ENCODE data around the gene HNRNPU. TPM values are rescaled to one million over a fixed set of nuclear protein-coding genes. Genes with fewer than 3 reads are reported as not detected.

HNRNPU gene
- total and polyA plus RNA-seq, 4 donors: 45.3 to 233 (median 136) TPM

DNA sequence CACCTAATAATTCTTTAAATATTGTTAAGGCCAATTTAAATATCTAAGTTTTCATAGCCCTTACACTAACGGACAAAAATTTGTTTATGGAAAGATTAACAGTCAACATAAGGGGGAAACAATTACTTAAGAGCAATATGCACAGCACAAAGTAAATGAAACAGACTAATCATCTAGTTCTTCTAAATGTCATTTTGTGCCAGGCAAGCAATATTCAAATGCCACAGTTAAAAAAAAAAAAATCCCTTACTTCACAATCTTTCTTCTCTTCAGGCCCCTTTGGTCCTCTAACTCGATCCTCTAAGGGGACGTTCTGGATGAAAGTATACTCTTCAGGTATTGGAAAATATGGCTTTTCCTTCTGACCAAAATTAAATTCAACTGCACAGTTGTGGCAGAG, 6.6 kb downstream of the HNRNPU start:
- Histone ChIP-seq H3K27me3 (ENCODE audit: control insufficient read depth in 4 of 4, insufficient read depth in 4 of 4, low read length in 3 of 4) (no peaks in the 10 kb centered on the region), H3K9ac (ENCODE audit: low read depth in 1 of 2, low read length in 2 of 2) (no peak overlapping the region), H3K9me3 (ENCODE audit: control insufficient read depth in 4 of 4, low read length in 3 of 4) (no peaks in the 10 kb centered on the region), H3K4me3 (ENCODE audit: low read depth in 1 of 3, low read length in 3 of 3) (no peak overlapping the region), H3K27ac (ENCODE audit: low read depth in 1 of 2, low read length in 2 of 2) (no peak overlapping the region), H3K4me1 (ENCODE audit: control insufficient read depth in 4 of 4, insufficient read depth in 4 of 4, low read length in 3 of 4) (peaks cover 7 to 41% (median 30%) of the 10 kb centered on the region in 4 donors), H3K36me3 (ENCODE audit: control insufficient read depth in 4 of 4, insufficient read depth in 3 of 4, low read depth in 1 of 4, low read length in 3 of 4) (peaks cover 15 to 73% (median 66%) of the 10 kb centered on the region in 4 donors)
- no peak for TF ChIP-seq SP1 (IDR thresholded peaks at IDR 0.05)
- no peak for TF ChIP-seq EGR1 (IDR thresholded peaks at IDR 0.05; ENCODE audit: low read depth in 2 of 2)
- WGBS: 82% methylated on average over 3 of the region's 3 CpGs
- DNase-seq (ENCODE audit: low spot score): no peak

DNA sequence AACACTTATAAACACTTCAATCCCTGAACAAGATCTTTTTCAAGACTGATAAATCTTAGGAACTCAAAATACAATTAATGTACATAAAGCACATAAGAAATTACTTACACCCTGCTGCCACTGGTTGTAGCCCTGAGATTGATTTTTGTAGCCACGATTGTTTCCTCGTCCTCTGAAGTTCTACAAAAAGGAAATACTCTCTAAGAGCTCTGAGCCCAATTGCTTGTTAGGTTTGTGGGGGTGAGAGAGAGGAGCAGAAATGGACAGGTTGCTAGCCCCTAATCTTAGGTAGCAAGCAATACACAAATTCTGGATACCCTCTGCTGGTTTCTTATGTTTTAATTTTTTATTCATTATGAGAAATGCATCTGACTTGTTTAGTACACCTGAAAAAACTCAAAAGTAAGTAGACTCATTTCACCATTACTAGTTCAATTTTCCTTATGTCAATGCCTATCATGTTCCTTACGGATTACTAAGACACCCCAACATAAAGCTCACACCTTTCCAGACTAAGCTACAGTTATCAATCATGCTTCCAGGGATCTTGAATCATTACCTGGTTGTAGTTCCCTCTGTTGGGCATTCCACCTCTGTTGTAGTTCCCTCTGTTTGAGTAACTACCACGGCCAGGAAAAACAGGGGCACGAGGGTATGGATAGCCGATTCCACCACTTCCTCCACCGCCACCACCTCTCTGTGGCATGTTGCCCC, 9.3 kb downstream of the HNRNPU start:
- Histone ChIP-seq H3K9me3 (ENCODE audit: control insufficient read depth in 4 of 4, low read length in 3 of 4) (no peaks in the 10 kb centered on the region), H3K4me1 (ENCODE audit: control insufficient read depth in 4 of 4, insufficient read depth in 4 of 4, low read length in 3 of 4) (peaks cover 11 to 46% (median 27%) of the 10 kb centered on the region in 4 donors), H3K4me3 (ENCODE audit: low read depth in 1 of 3, low read length in 3 of 3) (no peak overlapping the region), H3K27me3 (ENCODE audit: control insufficient read depth in 4 of 4, insufficient read depth in 4 of 4, low read length in 3 of 4) (no peaks in the 10 kb centered on the region), H3K27ac (ENCODE audit: low read depth in 1 of 2, low read length in 2 of 2) (no peak overlapping the region), H3K9ac (ENCODE audit: low read depth in 1 of 2, low read length in 2 of 2) (no peak overlapping the region), H3K36me3 (ENCODE audit: control insufficient read depth in 4 of 4, insufficient read depth in 3 of 4, low read depth in 1 of 4, low read length in 3 of 4) (peaks cover 15 to 77% (median 73%) of the 10 kb centered on the region in 4 donors)
- 70% methylated on average over 7 of the region's 7 CpGs for WGBS
- DNase-seq (ENCODE audit: low spot score): no peak
- TF ChIP-seq, protein P1, sequence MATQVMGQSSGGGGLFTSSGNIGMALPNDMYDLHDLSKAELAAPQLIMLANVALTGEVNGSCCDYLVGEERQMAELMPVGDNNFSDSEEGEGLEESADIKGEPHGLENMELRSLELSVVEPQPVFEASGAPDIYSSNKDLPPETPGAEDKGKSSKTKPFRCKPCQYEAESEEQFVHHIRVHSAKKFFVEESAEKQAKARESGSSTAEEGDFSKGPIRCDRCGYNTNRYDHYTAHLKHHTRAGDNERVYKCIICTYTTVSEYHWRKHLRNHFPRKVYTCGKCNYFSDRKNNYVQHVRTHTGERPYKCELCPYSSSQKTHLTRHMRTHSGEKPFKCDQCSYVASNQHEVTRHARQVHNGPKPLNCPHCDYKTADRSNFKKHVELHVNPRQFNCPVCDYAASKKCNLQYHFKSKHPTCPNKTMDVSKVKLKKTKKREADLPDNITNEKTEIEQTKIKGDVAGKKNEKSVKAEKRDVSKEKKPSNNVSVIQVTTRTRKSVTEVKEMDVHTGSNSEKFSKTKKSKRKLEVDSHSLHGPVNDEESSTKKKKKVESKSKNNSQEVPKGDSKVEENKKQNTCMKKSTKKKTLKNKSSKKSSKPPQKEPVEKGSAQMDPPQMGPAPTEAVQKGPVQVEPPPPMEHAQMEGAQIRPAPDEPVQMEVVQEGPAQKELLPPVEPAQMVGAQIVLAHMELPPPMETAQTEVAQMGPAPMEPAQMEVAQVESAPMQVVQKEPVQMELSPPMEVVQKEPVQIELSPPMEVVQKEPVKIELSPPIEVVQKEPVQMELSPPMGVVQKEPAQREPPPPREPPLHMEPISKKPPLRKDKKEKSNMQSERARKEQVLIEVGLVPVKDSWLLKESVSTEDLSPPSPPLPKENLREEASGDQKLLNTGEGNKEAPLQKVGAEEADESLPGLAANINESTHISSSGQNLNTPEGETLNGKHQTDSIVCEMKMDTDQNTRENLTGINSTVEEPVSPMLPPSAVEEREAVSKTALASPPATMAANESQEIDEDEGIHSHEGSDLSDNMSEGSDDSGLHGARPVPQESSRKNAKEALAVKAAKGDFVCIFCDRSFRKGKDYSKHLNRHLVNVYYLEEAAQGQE (IDR thresholded peaks at IDR 0.05): no peak
- TF ChIP-seq, protein P2, sequence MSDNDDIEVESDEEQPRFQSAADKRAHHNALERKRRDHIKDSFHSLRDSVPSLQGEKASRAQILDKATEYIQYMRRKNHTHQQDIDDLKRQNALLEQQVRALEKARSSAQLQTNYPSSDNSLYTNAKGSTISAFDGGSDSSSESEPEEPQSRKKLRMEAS (IDR thresholded peaks at IDR 0.05): no peak
- no peak for TF ChIP-seq JUND (IDR thresholded peaks at IDR 0.05)
- no peak for TF ChIP-seq RXRA (IDR thresholded peaks at IDR 0.05)
- TF ChIP-seq SP1 (IDR thresholded peaks at IDR 0.05): no peak
- TF ChIP-seq FOXA1 (IDR thresholded peaks at IDR 0.05): no peak
- no peak for TF ChIP-seq HNF4A (conservative IDR thresholded peaks at IDR 0.05)
- no peak for TF ChIP-seq FOXA2 (IDR thresholded peaks at IDR 0.05)
- TF ChIP-seq, protein P3, sequence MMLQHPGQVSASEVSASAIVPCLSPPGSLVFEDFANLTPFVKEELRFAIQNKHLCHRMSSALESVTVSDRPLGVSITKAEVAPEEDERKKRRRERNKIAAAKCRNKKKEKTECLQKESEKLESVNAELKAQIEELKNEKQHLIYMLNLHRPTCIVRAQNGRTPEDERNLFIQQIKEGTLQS (IDR thresholded peaks at IDR 0.05): no peak
- TF ChIP-seq, protein P4, sequence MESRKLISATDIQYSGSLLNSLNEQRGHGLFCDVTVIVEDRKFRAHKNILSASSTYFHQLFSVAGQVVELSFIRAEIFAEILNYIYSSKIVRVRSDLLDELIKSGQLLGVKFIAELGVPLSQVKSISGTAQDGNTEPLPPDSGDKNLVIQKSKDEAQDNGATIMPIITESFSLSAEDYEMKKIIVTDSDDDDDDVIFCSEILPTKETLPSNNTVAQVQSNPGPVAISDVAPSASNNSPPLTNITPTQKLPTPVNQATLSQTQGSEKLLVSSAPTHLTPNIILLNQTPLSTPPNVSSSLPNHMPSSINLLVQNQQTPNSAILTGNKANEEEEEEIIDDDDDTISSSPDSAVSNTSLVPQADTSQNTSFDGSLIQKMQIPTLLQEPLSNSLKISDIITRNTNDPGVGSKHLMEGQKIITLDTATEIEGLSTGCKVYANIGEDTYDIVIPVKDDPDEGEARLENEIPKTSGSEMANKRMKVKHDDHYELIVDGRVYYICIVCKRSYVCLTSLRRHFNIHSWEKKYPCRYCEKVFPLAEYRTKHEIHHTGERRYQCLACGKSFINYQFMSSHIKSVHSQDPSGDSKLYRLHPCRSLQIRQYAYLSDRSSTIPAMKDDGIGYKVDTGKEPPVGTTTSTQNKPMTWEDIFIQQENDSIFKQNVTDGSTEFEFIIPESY (IDR thresholded peaks at IDR 0.05): no peak
- no peak for TF ChIP-seq RAD21 (IDR thresholded peaks at IDR 0.05)
- no peak for TF ChIP-seq NR2F2 (IDR thresholded peaks at IDR 0.05)
- TF ChIP-seq, protein P5, sequence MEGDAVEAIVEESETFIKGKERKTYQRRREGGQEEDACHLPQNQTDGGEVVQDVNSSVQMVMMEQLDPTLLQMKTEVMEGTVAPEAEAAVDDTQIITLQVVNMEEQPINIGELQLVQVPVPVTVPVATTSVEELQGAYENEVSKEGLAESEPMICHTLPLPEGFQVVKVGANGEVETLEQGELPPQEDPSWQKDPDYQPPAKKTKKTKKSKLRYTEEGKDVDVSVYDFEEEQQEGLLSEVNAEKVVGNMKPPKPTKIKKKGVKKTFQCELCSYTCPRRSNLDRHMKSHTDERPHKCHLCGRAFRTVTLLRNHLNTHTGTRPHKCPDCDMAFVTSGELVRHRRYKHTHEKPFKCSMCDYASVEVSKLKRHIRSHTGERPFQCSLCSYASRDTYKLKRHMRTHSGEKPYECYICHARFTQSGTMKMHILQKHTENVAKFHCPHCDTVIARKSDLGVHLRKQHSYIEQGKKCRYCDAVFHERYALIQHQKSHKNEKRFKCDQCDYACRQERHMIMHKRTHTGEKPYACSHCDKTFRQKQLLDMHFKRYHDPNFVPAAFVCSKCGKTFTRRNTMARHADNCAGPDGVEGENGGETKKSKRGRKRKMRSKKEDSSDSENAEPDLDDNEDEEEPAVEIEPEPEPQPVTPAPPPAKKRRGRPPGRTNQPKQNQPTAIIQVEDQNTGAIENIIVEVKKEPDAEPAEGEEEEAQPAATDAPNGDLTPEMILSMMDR (IDR thresholded peaks at IDR 0.05; ENCODE audit: low read depth, low read length, missing input control): no peak
- TF ChIP-seq GABPA (IDR thresholded peaks at IDR 0.05 in 1 of 2, conservative IDR thresholded peaks at IDR 0.05 in 1 of 2): no peak
- no peak for TF ChIP-seq HNF4G (IDR thresholded peaks at IDR 0.05)
- no peak for TF ChIP-seq YY1 (IDR thresholded peaks at IDR 0.05)

All from liver (tissue), 9 donors.